SU-DHL-6 (cell line): Measurements from ENCODE around the gene UGT3A1.

Experiments
- H2AFZ ChIP-seq: fragments of 200-600 bp; sonication (generic); 2 replicates; pipeline ENCODE4 v1.6.1; 2014; ENCODE audit warnings: low read depth, mild to moderate bottlenecking, moderate library complexity, mixed read lengths, antibody characterized with exemption, low read length; ENCODE audit not compliant: severe bottlenecking
- H3F3A ChIP-seq: fragments of 200-600 bp; shearing (Covaris generic); 2 replicates; pipeline ENCODE4 v1.6.0; 2016; ENCODE audit warnings: antibody characterized with exemption, mild to moderate bottlenecking; ENCODE audit not compliant: insufficient read depth
- H3K27ac ChIP-seq: fragments of 200-600 bp; sonication (generic); 2 replicates; pipeline ENCODE4 v1.5.1; 2016; ENCODE audit warnings: low read depth, mild to moderate bottlenecking, low read length, moderate library complexity, mixed read lengths
- H3K27me3 ChIP-seq: fragments of 200-600 bp; sonication (generic), shearing (Covaris generic); 2 replicates; pipeline ENCODE4 v1.6.0; 2014; ENCODE audit warnings: mild to moderate bottlenecking, low read length
- H3K36me3 ChIP-seq: fragments of 200-600 bp; sonication (generic); 2 replicates; pipeline ENCODE4 v1.6.1; 2014; ENCODE audit warnings: mild to moderate bottlenecking, low read length, mixed read lengths
- H3K4me2 ChIP-seq: fragments of 300-600, 200-600 bp; shearing (Covaris generic), sonication (generic); 2 replicates; pipeline ENCODE4 v1.6.0; 2014; ENCODE audit warnings: low read length, low read depth, mild to moderate bottlenecking; ENCODE audit not compliant: poor library complexity, severe bottlenecking
- H3K4me3 ChIP-seq: fragments of 200-600 bp; sonication (generic); 2 replicates; pipeline ENCODE4 v1.5.1; 2014; ENCODE audit warnings: antibody characterized with exemption, low read length, mild to moderate bottlenecking, mixed read lengths; ENCODE audit not compliant: insufficient read depth, poor library complexity, severe bottlenecking
- H3K79me2 ChIP-seq: fragments of 200-600 bp; sonication (generic); 2 replicates; pipeline ENCODE4 v1.6.1; 2014; ENCODE audit warnings: mild to moderate bottlenecking, low read length, moderate library complexity; ENCODE audit not compliant: insufficient read depth
- H3K9ac ChIP-seq: fragments of 200-600 bp; sonication (generic); 2 replicates; pipeline ENCODE4 v1.7.0; 2014; ENCODE audit warnings: mild to moderate bottlenecking, low read length
- H3K9me2 ChIP-seq: fragments of 200-600 bp; sonication (generic); replicated peaks from 2 replicates; pipeline ENCODE4 v1.6.1; 2014; ENCODE audit warnings: low read length; ENCODE audit not compliant: insufficient read depth
- H3K9me3 ChIP-seq: fragments of 200-600 bp; sonication (generic); 2 replicates; pipeline ENCODE4 v1.6.1; 2014; ENCODE audit warnings: low read length, mixed read lengths; ENCODE audit not compliant: insufficient read depth
- H4K20me1 ChIP-seq: fragments of 200-600 bp; sonication (generic); 2 replicates; pipeline ENCODE4 v1.6.1; 2014; ENCODE audit warnings: low read depth, mild to moderate bottlenecking, antibody characterized with exemption, low read length, moderate library complexity, mixed read lengths
- EZH2phosphoT487 ChIP-seq: fragments of 200-600 bp; sonication (generic), shearing (Covaris generic); conservative IDR thresholded peaks from 2 replicates; pipeline ENCODE4 v1.6.1; 2018; ENCODE audit warnings: mild to moderate bottlenecking, antibody characterized with exemption, low read length, moderate library complexity, mixed read lengths
- TF ChIP-seq, protein P1 (sequence below): fragments of 200-600 bp; sonication (generic); IDR thresholded peaks from one replicate; pipeline ENCODE4 v1.5.1; 2017; ENCODE audit warnings: antibody characterized with exemption, mild to moderate bottlenecking, low read length, moderate library complexity; ENCODE audit not compliant: insufficient read depth, poor library complexity, severe bottlenecking

UGT3A1 gene

DNA sequence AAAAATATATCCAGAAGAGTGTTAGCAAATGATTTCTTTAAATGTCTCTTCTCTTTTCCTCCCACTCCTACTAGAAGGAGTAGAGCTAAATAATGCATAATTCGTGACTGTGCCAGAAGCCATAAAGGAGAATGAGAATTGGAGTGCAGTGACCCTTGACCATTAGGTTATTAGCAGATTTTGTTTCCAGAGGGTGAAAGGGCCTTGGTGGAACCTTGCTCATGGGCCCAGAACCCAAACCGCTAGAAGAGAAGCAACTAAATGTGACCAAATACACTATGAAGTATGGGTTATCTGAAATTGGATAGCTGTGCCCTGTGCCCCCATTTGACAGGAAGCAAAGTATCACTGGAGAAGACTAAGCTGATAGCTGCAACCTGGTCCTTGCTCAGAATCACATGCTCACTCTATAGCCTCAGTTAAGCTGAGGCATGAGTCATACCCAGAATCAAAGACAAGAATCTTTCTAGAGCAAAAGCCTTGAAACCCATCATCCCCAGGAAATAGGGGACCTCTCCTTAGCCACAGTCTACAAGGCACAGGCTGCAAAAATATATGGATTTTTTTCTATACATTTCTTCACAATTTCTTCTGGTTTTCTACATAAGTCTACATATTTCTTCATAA, 89.0 kb downstream of the UGT3A1 start:
- no peaks in the 10 kb centered on the region for H3K9me2 ChIP-seq
- no peaks in the 10 kb centered on the region for H3K36me3 ChIP-seq
- H3K27me3 ChIP-seq, result 0 out of 2 replicates have a peak, but pooled peaks cover 3% of the 10 kb centered on the region
- no peak overlapping the region for H2AFZ ChIP-seq
- H3K4me2 ChIP-seq, result no peak overlapping the region
- H3K79me2 ChIP-seq, result no peaks in the 10 kb centered on the region
- no peaks in the 10 kb centered on the region for H4K20me1 ChIP-seq
- no peaks in the 10 kb centered on the region for H3K9me3 ChIP-seq
- H3K4me3 ChIP-seq, result no peak overlapping the region
- no peak overlapping the region for H3K9ac ChIP-seq
- TF ChIP-seq, protein P1, sequence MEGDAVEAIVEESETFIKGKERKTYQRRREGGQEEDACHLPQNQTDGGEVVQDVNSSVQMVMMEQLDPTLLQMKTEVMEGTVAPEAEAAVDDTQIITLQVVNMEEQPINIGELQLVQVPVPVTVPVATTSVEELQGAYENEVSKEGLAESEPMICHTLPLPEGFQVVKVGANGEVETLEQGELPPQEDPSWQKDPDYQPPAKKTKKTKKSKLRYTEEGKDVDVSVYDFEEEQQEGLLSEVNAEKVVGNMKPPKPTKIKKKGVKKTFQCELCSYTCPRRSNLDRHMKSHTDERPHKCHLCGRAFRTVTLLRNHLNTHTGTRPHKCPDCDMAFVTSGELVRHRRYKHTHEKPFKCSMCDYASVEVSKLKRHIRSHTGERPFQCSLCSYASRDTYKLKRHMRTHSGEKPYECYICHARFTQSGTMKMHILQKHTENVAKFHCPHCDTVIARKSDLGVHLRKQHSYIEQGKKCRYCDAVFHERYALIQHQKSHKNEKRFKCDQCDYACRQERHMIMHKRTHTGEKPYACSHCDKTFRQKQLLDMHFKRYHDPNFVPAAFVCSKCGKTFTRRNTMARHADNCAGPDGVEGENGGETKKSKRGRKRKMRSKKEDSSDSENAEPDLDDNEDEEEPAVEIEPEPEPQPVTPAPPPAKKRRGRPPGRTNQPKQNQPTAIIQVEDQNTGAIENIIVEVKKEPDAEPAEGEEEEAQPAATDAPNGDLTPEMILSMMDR, result no peak
- TF ChIP-seq EZH2phosphoT487, result no peak
- no peak overlapping the region for H3K27ac ChIP-seq
- H3F3A ChIP-seq, result no peaks in the 10 kb centered on the region
